HG03039 (cell line): ENCODE results near the gene FYCO1.

Source experiments
- ATAC-seq: cut with Tn5 transposase; IDR thresholded peaks from one replicate; pipeline ENCODE4 v1.9.1; 2021; ENCODE audit warnings: mild to moderate bottlenecking, moderate library complexity; ENCODE audit not compliant: unreplicated experiment

Gene FYCO1

GRCh38 chr3:45890405-45890804 lies 105.2 kb downstream of the FYCO1 start:
- ATAC-seq: no peak

DNA sequence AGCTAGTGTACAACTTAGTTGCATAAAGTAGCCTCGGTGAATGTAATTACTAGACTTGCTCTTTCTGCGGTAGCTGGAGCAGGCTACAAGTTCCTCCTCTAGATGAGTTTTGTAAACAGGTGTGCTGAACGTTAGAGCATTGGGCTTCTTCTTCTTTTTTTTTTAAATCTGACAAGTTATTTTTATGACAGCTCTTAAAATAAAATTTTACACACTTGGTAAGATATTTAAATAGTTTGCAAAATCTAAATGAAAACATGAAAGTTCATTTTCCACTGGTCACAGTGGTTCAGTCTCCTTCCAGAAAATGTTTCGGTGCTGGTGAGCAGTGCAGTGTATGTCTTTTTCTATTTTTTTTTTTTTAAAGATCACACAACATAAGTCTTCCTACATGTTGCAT lies 106.3 kb downstream of the FYCO1 start:
- ATAC-seq: no peak

DNA sequence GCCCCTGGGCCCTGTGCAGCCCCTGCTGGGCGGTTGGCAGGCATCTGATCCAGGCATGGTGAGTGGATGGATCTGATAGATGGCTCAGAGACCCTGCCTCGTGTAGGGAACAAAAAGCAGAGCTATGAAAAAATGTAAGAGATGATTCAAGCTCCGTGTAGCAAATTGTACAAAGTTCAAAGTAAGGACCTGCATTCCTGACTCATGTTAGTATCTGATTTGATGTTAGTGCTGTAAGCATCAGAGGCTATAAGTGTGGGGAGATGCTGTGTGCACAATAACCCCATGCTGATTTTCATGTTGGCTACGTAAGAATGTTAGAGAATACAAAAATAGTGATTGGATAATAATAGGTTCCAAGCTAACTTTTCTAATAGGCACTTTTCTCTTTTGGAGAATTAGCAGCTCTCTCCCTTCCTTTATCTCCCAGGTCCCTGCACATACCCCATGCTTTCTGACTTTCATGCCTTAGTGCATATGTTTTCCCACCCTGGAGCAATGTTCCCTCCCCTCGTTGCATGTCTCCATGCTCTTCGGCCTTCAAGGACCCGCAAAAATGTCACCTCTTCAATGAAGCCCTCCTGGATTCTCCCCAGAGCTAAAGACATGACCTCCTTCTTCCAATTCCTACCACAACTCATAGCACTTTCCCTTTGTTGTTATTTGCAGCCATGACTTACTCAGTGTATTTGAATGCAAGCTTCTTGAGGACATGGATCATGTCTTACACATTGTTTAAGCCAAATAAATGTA lies 107.7 kb downstream of the FYCO1 start:
- ATAC-seq: no peak

DNA sequence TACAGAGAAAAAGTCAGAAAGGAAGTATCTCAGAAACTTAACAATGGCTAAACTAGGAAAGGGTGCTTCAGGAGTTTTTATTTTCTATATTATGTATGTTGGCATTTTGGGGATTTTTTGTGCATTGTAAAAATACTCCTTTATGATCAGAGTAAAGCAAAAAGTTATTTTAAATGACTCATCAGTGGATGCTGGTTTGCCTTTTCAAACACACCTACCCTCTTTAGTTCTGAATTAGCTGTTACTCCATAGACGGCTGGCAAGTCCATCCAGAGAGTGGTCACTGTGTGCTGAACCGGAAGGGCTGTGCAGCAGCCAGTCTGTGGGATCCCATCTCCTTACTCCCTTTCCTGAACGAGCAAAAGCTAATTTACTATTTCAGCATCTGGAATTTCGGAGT lies 108.3 kb downstream of the FYCO1 start:
- no peak for ATAC-seq

DNA sequence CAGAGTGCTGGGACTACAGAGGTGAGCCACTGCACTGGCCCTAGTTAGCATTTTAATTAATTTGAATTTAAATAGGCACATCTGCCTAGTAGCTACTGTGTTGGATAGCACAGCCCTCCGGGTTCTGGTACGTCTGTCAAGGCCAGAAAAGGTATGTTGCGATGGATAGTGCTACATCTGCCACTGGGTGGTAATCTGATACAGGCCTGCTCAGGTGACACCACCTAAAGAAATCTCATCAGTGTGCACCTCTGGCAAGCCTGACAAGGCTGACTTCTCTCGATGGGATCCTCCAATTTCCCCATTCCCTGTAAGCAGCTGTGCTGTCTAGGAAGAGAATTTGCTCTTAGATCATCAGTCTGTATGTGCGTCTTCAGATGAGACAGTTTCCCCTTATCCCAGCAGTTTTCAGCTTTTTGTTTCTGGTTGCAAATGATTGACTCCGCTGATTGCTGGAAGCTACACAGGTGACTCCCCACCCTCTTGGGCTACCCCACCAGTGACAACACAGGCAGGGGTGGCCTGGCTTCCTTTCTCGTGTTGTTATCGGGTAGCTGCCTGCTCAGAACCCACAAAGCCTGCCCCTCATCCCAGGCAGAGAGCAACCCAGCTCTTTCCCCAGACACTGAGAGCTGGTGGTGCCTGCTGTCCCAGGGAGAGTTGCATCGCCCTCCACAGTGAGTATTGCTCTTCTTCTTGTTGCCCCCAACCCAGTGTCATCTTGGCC lies 109.5 kb downstream of the FYCO1 start, which contains the start of gene CCR9:
Gene CCR9 (plus strand): TSS at position 565 of the 727 bp plus-strand sequence. CDS start 8,391 bp downstream, outside the sequence.
- no peak for ATAC-seq

- no peak for ATAC-seq
Measured at GRCh38 chr3:45884368-45885201, 111.0 kb downstream of the FYCO1 start.

GRCh38 chr3:45881078-45882022 lies 114.3 kb downstream of the FYCO1 start:
- no peak for ATAC-seq

DNA sequence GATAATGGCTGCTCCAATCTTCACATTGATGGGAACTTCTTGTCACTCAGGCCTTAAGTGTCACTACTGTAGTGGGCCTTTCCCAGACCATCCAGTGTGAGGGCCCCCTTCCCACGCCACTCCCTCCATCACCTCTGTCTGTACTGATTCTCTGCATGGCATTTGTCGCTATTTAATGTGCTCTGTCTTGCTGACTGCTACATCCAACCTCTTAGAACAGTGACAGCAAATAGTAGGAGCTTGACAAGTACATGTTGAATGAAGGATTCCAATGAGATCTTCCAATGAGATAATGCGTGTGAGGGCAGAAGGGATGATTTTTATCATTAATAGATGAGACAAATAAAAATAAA lies 114.9 kb downstream of the FYCO1 start:
- no peak for ATAC-seq

GRCh38 chr3:45878124-45878523 lies 117.5 kb downstream of the FYCO1 start:
- ATAC-seq: no peak

GRCh38 chr3:45874677-45875346 lies 120.8 kb downstream of the FYCO1 start:
- no peak for ATAC-seq

GRCh38 chr3:45873638-45874037 lies 122.0 kb downstream of the FYCO1 start:
- ATAC-seq: no peak

DNA sequence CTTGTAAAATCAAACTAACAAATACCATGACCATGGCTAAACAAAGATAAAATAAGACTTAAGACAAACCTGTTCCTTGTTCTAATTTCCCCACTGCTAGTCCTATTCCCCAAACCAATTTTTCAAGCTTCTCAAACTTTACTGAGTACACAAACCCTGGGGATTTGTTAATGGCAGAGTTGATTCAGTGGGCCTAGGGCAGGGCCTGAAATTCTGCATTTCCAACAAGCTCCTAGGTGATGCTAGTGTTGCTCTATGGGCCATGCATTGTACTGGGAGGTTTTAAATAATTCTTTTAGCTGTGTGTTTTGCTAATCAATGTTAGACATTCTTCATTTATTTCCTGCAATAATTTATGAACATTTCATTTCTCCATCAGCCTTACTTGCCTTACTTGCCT lies 122.6 kb downstream of the FYCO1 start:
- no peak for ATAC-seq

- no peak for ATAC-seq
Measured at GRCh38 chr3:45872569-45872968, 123.1 kb downstream of the FYCO1 start.

- no peak for ATAC-seq
Measured at GRCh38 chr3:45871780-45872179, 123.8 kb downstream of the FYCO1 start.

- ATAC-seq: no peak
Measured at GRCh38 chr3:45870099-45870498, 125.5 kb downstream of the FYCO1 start.

DNA sequence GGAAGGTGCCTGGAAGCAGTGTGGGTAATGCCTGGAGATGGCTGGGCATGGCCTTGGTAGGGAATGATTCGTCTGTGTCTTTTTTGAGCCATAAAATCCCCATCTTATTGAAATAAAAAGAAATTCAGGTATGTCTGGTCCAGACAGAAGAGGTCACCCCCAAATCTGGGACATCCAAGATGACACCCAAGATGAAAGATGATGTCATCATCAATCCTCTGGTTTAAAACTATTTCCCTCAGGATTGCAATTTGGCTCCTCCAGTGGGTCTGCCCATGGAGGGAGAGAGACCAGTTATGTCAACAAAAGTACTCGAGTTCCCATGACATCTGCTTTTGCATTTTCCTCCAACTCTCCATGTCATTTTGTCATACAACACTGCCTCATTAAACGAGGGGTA lies 126.0 kb downstream of the FYCO1 start:
- ATAC-seq: no peak

DNA sequence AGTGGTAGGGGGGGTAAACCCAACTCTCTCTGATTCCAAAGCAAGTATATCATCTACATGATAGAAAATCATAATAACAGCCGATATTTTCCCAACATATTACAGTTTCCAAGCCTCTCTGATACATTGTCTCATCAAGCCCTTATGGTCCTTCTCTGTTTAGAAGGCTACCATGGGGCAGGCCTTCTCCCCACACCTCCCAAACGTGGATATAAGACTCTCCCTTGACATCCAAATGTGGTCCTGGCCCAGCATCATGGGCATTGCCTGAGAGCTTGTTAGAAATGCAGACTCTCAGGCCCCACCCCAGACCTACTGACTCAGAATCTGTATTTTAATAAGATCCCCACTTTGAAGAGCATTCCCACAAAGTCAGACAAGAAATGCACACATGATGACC lies 127.0 kb downstream of the FYCO1 start:
- ATAC-seq: no peak

GRCh38 chr3:45868213-45868612 lies 127.4 kb downstream of the FYCO1 start:
- ATAC-seq: no peak
